ENCODE measurements around the gene GLT6D1. TPM values are rescaled to one million over a fixed set of nuclear protein-coding genes. Genes with fewer than 3 reads are reported as not detected.

The GLT6D1 gene
- total and polyA plus RNA-seq, 10 donors = not detected

DNA sequence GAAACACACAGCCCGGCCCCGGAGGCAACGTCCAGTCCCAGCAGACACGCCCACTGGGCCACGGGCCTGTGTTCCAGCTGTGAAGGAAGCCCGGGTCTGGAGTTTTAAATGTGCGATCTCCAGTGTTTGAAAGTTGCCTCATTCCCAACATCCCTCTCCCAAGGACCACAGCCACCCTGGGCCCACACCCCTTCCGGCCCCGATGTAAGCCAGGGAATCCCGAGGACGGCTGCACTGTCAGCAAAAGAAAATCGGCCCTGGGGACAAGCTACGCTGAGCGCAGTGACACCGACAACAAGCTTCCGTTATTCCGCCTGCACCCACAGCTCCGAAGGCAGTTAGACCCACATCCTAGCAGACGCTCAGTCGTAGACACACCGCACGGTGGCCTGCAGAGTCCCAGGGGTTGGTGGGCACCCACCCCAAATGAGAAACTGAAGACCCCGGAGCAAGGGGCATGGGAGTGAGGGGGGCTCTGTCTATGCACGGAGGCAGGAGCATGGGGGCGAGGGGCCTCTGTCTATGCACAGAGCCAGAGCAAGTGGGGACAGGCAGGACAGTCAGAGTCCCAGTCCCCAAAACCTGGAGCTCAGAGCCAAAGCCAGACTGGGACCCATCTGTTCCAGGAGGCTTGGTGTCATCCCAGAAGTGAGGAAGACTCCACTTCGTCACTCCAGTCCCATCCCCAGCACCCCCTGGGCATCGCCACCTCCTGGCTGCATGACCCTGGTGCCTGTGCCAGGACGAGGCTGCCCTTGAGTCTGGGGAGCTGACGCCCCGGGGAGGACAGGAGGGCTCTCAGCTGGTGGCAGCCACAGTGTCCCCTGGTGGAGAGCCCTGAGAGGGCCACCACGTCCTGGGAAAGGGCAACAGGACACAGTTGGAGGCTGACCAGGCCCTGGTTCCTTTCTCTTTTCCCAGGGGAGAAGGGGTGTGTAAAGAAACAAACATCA is 23.4 kb downstream of the GLT6D1 start:
- no peak overlapping the region for H3K27ac ChIP-seq
- no peaks in the 10 kb centered on the region for H3K9me3 ChIP-seq
- WGBS, 5 donors = 63 to 69% (median 68%) methylated on average over 25 to 31 of the region's 31 CpGs
- intact Hi-C loops (cut with DNase I; ENCODE audit: low total_unique reads) = no loop called here
- no peak for TF ChIP-seq POLR2A (IDR thresholded peaks at IDR 0.05)
- TF ChIP-seq, protein P1, sequence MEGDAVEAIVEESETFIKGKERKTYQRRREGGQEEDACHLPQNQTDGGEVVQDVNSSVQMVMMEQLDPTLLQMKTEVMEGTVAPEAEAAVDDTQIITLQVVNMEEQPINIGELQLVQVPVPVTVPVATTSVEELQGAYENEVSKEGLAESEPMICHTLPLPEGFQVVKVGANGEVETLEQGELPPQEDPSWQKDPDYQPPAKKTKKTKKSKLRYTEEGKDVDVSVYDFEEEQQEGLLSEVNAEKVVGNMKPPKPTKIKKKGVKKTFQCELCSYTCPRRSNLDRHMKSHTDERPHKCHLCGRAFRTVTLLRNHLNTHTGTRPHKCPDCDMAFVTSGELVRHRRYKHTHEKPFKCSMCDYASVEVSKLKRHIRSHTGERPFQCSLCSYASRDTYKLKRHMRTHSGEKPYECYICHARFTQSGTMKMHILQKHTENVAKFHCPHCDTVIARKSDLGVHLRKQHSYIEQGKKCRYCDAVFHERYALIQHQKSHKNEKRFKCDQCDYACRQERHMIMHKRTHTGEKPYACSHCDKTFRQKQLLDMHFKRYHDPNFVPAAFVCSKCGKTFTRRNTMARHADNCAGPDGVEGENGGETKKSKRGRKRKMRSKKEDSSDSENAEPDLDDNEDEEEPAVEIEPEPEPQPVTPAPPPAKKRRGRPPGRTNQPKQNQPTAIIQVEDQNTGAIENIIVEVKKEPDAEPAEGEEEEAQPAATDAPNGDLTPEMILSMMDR (IDR thresholded peaks at IDR 0.05 in 8 of 11, conservative IDR thresholded peaks at IDR 0.05 in 3 of 11) = no peak
- no peak for TF ChIP-seq POLR2AphosphoS5 (IDR thresholded peaks at IDR 0.05)
- H3K4me3 ChIP-seq = no peak overlapping the region
- DNase-seq = no peak
- H3K36me3 ChIP-seq = no peaks in the 10 kb centered on the region
- no peaks in the 10 kb centered on the region for H3K4me1 ChIP-seq
- H3K27me3 ChIP-seq (replicated peaks in 1 of 7) = peaks cover 0 to 72% (median 4%) of the 10 kb centered on the region in 7 donors

DNA sequence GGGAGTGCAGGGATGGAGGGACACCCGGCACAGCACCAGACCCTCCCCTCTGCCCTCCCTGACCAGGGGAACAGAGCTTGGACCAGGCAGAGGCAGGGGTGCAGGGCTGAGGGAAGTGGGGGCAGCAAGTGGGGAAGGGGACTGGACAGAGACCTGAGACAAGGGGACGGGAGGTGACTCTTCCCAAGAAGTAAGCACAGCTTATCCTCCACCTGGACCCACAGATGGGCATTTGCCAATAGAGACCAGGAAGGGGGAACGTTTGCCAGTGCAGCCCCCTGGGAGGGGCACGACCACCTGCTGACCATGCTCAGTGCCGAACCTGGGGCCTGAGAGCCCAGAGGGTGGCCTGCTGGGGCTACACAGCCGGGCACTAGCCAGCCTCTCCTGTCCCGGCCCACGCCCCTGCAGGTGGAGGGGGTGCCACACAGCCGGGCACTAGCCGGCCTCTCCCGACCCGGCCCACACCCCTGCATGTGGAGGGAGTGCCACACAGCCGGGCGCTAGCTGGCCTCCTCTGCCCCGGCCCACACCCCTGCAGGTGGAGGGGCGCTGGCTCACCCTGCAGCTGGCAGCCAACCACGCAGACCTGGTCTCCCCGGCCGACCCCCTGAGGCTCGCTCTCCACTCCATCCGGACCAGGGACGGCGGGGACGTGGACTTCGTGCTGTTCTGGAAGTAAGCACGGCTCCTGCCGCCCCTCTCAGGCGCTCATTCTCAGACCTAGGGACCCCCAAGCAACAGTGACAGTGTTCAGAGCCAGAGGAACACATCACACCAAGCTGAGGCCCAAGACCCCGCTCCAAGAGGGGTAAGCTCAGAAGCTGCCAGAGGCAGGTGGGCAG is 24.3 kb downstream of the GLT6D1 start:
- intact Hi-C loops (cut with DNase I; ENCODE audit: low total_unique reads) = no loop called here
- Histone ChIP-seq H3K4me1 (no peaks in the 10 kb centered on the region), H3K27me3 (replicated peaks in 1 of 7) (peaks cover 0 to 78% (median 4%) of the 10 kb centered on the region in 7 donors), H3K27ac (no peak overlapping the region), H3K9me3 (no peaks in the 10 kb centered on the region), H3K4me3 (no peak overlapping the region), H3K36me3 (no peaks in the 10 kb centered on the region)
- no peak for DNase-seq
- 79 to 85% (median 80%) methylated on average over 11 to 29 of the region's 29 CpGs for WGBS, 5 donors
- no peak for TF ChIP-seq POLR2A (IDR thresholded peaks at IDR 0.05)
- no peak for TF ChIP-seq POLR2AphosphoS5 (IDR thresholded peaks at IDR 0.05)
- TF ChIP-seq, protein P1 (IDR thresholded peaks at IDR 0.05 in 8 of 11, conservative IDR thresholded peaks at IDR 0.05 in 3 of 11) = no peak

DNA sequence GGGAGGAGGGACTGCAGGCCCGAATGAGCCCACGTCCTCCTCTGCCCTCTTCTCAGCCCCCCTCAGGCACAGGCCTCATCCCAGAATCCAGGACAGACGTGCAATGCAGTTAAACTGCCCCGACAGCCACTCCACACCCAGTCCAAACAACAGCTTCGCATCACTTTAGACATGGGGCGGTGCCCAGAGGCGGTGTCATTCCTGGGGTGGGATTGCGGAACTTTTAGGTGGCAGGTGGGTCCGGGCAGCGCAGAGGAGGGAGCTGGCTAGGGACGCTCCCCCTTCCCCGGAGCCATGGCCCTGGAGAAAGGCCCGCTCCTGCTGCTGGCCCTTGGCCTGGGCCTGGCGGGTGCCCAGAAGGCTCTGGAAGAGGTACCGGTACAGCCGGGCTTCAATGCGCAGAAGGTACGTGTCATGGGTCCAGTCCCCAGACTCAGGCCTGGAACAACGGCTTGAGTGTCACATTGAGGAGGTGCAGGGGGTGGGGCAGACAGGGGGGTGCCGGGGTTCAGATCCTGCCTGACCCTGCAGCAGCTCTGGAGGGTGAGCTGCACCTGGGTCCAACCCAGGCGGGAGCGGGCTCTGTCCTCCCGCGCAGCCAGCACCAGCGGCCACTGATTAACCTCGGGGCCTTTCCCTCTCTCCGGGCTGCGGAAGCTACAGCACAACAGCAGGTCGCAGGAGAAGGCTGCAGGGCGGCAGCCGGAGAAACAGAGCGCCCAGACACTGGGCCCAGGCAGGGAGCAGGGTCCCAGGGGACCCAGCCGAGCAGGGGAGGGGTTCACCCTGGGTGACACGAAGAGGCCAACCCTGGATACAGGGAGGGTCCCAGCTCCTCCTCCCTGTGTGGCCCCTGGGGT is 25.2 kb downstream of the GLT6D1 start:
- intact Hi-C loops (cut with DNase I; ENCODE audit: low total_unique reads) = no loop called here
- DNase-seq = no peak
- Histone ChIP-seq H3K4me3 (no peak overlapping the region), H3K9me3 (no peaks in the 10 kb centered on the region), H3K27ac (no peak overlapping the region), H3K27me3 (replicated peaks in 1 of 7) (peaks cover 0 to 73% (median 4%) of the 10 kb centered on the region in 7 donors), H3K36me3 (no peaks in the 10 kb centered on the region), H3K4me1 (no peaks in the 10 kb centered on the region)
- TF ChIP-seq, protein P1 (IDR thresholded peaks at IDR 0.05 in 8 of 11, conservative IDR thresholded peaks at IDR 0.05 in 3 of 11) = no peak
- TF ChIP-seq POLR2AphosphoS5 (IDR thresholded peaks at IDR 0.05) = no peak
- TF ChIP-seq POLR2A (IDR thresholded peaks at IDR 0.05) = no peak
- 79 to 91% (median 82%) methylated on average over 12 to 34 of the region's 34 CpGs for WGBS, 5 donors

Data from spleen (tissue), 11 donors.